ENCODE measurements around the gene ALG3.

Gene ALG3

DNA sequence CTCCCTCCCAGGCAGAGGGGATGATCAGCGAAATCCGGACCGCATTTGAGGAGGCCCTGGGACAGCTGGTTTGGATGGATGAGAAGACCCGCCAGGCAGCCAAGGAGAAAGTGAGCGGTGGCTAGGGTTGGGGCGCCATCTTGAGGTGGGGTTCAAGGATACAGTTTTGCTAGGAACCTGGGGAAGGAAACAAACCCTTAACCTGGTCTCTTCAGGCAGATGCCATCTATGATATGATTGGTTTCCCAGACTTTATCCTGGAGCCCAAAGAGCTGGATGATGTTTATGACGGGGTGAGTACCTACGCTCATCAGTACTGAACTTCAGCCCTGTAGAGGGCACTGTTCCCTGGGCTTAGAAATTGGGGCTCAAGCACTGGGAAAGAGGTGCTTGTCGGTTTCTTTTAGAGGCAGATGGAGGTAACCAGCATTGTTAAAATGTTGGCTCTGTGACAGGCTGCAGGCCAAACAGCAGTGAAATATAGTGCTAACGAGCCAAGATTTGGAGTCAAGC lies 40.7 kb upstream of the ALG3 start:
- no peak overlapping the region for H3K4me3 ChIP-seq (ENCODE audit: low read depth, low read length)
- peak; percentile 59 for TF ChIP-seq CTCF (IDR thresholded peaks at IDR 0.05; ENCODE audit: low read depth, low read length)

DNA sequence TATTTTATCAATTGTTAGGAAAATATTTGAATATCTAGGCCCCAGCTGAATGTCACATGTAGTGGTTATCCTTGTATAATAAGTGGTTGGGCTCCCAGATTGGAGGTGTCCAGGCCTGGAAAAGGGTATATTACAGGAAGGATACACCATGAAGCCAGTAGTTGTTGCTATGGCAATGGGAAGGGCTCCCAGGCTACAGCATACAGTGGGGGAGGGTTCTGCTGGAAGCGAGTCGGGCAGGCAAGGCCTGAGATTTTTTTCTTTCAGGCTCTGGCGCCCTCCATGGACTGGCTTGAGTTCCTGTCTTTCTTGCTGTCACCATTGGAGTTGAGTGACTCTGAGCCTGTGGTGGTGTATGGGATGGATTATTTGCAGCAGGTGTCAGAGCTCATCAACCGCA lies 35.9 kb upstream of the ALG3 start:
- no peak overlapping the region for H3K4me3 ChIP-seq (ENCODE audit: low read depth, low read length)
- TF ChIP-seq CTCF (IDR thresholded peaks at IDR 0.05; ENCODE audit: low read depth, low read length), result peak; percentile 38; the same call in 1 of the 2 replicates

DNA sequence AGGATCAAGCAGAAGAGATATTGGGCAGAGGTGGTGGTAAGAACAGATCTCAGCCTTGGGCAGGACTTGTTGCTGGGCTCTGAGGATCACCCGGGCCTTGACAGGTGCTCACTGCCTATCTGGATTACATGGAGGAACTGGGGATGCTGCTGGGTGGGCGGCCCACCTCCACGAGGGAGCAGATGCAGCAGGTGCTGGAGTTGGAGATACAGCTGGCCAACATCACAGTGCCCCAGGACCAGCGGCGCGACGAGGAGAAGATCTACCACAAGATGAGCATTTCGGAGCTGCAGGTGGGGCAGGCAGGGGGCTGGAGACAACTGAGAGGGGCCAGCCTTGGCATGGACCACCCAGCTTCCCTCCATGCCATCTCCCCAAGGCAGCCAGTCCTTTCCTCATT lies 34.9 kb upstream of the ALG3 start:
- no peak overlapping the region for H3K4me3 ChIP-seq (ENCODE audit: low read depth, low read length)
- no peak for TF ChIP-seq CTCF (IDR thresholded peaks at IDR 0.05; ENCODE audit: low read depth, low read length)

DNA sequence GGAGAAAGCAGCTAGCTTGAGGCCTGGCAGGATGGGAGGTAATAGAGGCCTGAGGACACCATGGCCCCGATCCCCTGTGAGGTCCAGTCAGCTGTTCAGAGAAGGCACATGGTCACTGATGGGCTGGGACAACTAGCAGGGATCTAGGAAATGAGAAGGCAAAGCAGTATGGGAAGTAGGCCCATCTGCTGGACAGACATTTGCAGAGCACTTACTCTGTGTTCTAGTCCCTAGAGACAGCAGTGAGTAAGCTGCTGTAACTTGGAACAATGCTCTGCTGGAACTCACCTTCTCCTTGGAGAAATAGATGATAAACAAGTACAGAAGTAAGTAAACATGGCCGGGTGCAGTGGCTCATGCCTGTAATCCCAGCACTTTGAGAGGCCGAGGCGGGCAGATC lies 34.2 kb upstream of the ALG3 start:
- no peak overlapping the region for H3K4me3 ChIP-seq (ENCODE audit: low read depth, low read length)
- TF ChIP-seq CTCF (IDR thresholded peaks at IDR 0.05; ENCODE audit: low read depth, low read length), result no peak

DNA sequence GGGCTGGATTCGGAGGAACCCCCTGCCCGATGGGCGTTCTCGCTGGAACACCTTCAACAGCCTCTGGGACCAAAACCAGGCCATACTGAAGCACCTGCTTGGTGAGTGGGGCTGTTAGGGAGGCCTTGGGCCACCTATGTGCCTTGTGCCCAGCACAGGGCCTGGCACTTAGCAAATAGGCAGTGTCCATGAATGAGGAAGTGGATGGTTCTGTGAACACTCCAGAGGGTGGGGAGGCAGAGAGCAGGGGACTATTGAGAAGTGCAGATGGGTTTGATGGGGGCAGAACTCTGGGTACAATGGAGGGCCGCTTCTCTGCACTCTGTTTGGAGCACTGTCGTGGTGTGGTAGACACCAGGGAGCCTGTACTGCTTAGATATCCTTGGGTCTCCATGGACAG lies 28.6 kb upstream of the ALG3 start:
- TF ChIP-seq CTCF (IDR thresholded peaks at IDR 0.05; ENCODE audit: low read depth, low read length), result no peak
- H3K4me3 ChIP-seq (ENCODE audit: low read depth, low read length), result no peak overlapping the region

GRCh38 chr3:184275961-184276910 lies 27.5 kb upstream of the ALG3 start, which contains the start of gene ECE2:
TSS of gene ECE2 (plus strand) at chr3:184276022. CDS start at chr3:184276154, 132 bp downstream.
- no peak for TF ChIP-seq CTCF (IDR thresholded peaks at IDR 0.05; ENCODE audit: low read depth, low read length)
- no peak within 1 kb of the TSS for H3K4me3 ChIP-seq (ENCODE audit: low read depth, low read length)

GRCh38 chr3:184275381-184275701 lies 26.6 kb upstream of the ALG3 start:
- H3K4me3 ChIP-seq (ENCODE audit: low read depth, low read length), result no peak overlapping the region
- TF ChIP-seq CTCF (IDR thresholded peaks at IDR 0.05; ENCODE audit: low read depth, low read length), result no peak
